ENCODE data around the gene S100B. TPM values are rescaled to one million over a fixed set of nuclear protein-coding genes. Genes with fewer than 3 reads are reported as not detected.

The S100B gene
- total and polyA plus RNA-seq, 2 of the 13 experiments (the other 11 are each of a cell fraction or from before 2014, with no cell fraction given), result not detected

DNA sequence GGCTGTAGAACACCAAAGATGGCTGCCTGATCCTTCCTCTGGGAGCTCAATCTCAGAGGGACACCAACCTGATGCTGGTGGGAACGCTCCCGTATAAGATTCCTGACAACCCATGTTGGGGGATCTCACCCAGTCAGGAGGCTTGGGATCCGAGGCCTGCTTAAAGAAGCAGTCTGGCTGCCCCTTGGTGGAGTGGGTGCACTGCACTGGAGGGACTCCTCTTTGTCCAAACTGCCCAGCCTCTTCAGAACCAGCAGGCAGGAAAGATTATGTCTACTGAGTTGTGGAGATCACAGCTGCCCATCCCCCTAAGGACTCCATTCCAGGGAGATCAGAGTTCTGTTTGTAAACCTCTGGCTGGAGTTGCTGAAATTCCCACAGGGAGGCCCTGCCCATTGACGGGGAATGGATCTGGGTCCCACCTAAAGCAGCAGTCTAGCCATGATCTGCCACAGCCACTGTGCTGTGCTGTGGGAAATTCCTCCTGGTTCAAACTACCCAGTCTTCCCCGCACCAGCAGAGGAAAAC lies 23.0 kb downstream of the S100B start (continued):
- TF ChIP-seq ZFP82 (CRISPR knock-in tag; IDR thresholded peaks at IDR 0.05; ENCODE audit: borderline replicate concordance), result no peak
- TF ChIP-seq, protein P1, sequence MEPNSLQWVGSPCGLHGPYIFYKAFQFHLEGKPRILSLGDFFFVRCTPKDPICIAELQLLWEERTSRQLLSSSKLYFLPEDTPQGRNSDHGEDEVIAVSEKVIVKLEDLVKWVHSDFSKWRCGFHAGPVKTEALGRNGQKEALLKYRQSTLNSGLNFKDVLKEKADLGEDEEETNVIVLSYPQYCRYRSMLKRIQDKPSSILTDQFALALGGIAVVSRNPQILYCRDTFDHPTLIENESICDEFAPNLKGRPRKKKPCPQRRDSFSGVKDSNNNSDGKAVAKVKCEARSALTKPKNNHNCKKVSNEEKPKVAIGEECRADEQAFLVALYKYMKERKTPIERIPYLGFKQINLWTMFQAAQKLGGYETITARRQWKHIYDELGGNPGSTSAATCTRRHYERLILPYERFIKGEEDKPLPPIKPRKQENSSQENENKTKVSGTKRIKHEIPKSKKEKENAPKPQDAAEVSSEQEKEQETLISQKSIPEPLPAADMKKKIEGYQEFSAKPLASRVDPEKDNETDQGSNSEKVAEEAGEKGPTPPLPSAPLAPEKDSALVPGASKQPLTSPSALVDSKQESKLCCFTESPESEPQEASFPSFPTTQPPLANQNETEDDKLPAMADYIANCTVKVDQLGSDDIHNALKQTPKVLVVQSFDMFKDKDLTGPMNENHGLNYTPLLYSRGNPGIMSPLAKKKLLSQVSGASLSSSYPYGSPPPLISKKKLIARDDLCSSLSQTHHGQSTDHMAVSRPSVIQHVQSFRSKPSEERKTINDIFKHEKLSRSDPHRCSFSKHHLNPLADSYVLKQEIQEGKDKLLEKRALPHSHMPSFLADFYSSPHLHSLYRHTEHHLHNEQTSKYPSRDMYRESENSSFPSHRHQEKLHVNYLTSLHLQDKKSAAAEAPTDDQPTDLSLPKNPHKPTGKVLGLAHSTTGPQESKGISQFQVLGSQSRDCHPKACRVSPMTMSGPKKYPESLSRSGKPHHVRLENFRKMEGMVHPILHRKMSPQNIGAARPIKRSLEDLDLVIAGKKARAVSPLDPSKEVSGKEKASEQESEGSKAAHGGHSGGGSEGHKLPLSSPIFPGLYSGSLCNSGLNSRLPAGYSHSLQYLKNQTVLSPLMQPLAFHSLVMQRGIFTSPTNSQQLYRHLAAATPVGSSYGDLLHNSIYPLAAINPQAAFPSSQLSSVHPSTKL (CRISPR knock-in tag; IDR thresholded peaks at IDR 0.05), result peak; percentile 48; the same call in 1 of the 2 replicates
- no peak for TF ChIP-seq FIP1L1 (IDR thresholded peaks at IDR 0.05; ENCODE audit: borderline replicate concordance, insufficient read depth, low read depth, low read length)
- no peak for TF ChIP-seq ZNF367 (CRISPR knock-in tag; IDR thresholded peaks at IDR 0.05; ENCODE audit: borderline replicate concordance)
- no peak for TF ChIP-seq THYN1 (CRISPR knock-in tag; IDR thresholded peaks at IDR 0.05; ENCODE audit: borderline replicate concordance, low read depth)
- no peak for TF ChIP-seq RARA (CRISPR knock-in tag; IDR thresholded peaks at IDR 0.05)
- TF ChIP-seq SIX1 (CRISPR knock-in tag; IDR thresholded peaks at IDR 0.05; ENCODE audit: borderline replicate concordance), result no peak
- TF ChIP-seq, protein P2, sequence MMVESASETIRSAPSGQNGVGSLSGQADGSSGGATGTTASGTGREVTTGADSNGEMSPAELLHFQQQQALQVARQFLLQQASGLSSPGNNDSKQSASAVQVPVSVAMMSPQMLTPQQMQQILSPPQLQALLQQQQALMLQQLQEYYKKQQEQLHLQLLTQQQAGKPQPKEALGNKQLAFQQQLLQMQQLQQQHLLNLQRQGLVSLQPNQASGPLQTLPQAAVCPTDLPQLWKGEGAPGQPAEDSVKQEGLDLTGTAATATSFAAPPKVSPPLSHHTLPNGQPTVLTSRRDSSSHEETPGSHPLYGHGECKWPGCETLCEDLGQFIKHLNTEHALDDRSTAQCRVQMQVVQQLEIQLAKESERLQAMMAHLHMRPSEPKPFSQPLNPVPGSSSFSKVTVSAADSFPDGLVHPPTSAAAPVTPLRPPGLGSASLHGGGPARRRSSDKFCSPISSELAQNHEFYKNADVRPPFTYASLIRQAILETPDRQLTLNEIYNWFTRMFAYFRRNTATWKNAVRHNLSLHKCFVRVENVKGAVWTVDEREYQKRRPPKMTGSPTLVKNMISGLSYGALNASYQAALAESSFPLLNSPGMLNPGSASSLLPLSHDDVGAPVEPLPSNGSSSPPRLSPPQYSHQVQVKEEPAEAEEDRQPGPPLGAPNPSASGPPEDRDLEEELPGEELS (CRISPR knock-in tag; IDR thresholded peaks at IDR 0.05), result peak; percentile 64
- no peak for TF ChIP-seq ZNF101 (CRISPR knock-in tag; IDR thresholded peaks at IDR 0.05; ENCODE audit: borderline replicate concordance, low read depth)
- TF ChIP-seq ZNF468 (CRISPR knock-in tag; IDR thresholded peaks at IDR 0.05), result no peak
- TF ChIP-seq, protein P3, sequence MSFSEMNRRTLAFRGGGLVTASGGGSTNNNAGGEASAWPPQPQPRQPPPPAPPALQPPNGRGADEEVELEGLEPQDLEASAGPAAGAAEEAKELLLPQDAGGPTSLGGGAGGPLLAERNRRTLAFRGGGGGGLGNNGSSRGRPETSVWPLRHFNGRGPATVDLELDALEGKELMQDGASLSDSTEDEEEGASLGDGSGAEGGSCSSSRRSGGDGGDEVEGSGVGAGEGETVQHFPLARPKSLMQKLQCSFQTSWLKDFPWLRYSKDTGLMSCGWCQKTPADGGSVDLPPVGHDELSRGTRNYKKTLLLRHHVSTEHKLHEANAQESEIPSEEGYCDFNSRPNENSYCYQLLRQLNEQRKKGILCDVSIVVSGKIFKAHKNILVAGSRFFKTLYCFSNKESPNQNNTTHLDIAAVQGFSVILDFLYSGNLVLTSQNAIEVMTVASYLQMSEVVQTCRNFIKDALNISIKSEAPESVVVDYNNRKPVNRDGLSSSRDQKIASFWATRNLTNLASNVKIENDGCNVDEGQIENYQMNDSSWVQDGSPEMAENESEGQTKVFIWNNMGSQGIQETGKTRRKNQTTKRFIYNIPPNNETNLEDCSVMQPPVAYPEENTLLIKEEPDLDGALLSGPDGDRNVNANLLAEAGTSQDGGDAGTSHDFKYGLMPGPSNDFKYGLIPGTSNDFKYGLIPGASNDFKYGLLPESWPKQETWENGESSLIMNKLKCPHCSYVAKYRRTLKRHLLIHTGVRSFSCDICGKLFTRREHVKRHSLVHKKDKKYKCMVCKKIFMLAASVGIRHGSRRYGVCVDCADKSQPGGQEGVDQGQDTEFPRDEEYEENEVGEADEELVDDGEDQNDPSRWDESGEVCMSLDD (CRISPR knock-in tag; IDR thresholded peaks at IDR 0.05; ENCODE audit: borderline replicate concordance), result no peak
- no peak for TF ChIP-seq ZNF337 (CRISPR knock-in tag; IDR thresholded peaks at IDR 0.05; ENCODE audit: borderline replicate concordance, low read depth)
- TF ChIP-seq, protein P4, sequence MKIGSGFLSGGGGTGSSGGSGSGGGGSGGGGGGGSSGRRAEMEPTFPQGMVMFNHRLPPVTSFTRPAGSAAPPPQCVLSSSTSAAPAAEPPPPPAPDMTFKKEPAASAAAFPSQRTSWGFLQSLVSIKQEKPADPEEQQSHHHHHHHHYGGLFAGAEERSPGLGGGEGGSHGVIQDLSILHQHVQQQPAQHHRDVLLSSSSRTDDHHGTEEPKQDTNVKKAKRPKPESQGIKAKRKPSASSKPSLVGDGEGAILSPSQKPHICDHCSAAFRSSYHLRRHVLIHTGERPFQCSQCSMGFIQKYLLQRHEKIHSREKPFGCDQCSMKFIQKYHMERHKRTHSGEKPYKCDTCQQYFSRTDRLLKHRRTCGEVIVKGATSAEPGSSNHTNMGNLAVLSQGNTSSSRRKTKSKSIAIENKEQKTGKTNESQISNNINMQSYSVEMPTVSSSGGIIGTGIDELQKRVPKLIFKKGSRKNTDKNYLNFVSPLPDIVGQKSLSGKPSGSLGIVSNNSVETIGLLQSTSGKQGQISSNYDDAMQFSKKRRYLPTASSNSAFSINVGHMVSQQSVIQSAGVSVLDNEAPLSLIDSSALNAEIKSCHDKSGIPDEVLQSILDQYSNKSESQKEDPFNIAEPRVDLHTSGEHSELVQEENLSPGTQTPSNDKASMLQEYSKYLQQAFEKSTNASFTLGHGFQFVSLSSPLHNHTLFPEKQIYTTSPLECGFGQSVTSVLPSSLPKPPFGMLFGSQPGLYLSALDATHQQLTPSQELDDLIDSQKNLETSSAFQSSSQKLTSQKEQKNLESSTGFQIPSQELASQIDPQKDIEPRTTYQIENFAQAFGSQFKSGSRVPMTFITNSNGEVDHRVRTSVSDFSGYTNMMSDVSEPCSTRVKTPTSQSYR (CRISPR knock-in tag; IDR thresholded peaks at IDR 0.05; ENCODE audit: borderline replicate concordance), result peak; percentile 84
- no peak for TF ChIP-seq KLF16 (CRISPR knock-in tag; IDR thresholded peaks at IDR 0.05)
- no peak for TF ChIP-seq GTF3A (CRISPR knock-in tag; conservative IDR thresholded peaks at IDR 0.05)
- TF ChIP-seq SOX13 (IDR thresholded peaks at IDR 0.05), result no peak
- no peak for TF ChIP-seq SOX13 (CRISPR knock-in tag; conservative IDR thresholded peaks at IDR 0.05 in 1 of 2, IDR thresholded peaks at IDR 0.05 in 1 of 2)

Measured in HepG2 (cell line).